HL-60 (cell line): ENCODE measurements around the gene MORN2.

Experiments
- CTCF ChIP-seq: IDR thresholded peaks from one replicate; pipeline ENCODE4 v1.5.1; 2011; ENCODE audit warnings: low read length, control low read depth, inconsistent platforms; ENCODE audit not compliant: insufficient read depth
- GABPA ChIP-seq: IDR thresholded peaks from 2 replicates; pipeline ENCODE4 v1.6.1; 2012; ENCODE audit warnings: low read depth
- POLR2AphosphoS5 ChIP-seq: IDR thresholded peaks from 2 replicates; pipeline ENCODE4 v1.6.1; 2012; ENCODE audit warnings: low read depth
- REST ChIP-seq: IDR thresholded peaks from 2 replicates; pipeline ENCODE4 v1.6.1; 2012; ENCODE audit warnings: low read depth; ENCODE audit not compliant: insufficient replicate concordance

- TF ChIP-seq CTCF: no peak
- no peak for TF ChIP-seq GABPA
- no peak for TF ChIP-seq POLR2AphosphoS5
- no peak for TF ChIP-seq REST
These were observed 25.7 kb upstream of the MORN2 start for GRCh38 chr2:38850045-38850444.
